Trophoblast cell (in vitro differentiated cells and primary cell): ENCODE results near the gene PRKAG1.

Experiments used
- DNase-seq, 2 donors: peaks; one replicate each; pipeline ENCODE4 v3.0.0-alpha.2; 2016
- H2AFZ ChIP-seq: 2 replicates; pipeline ENCODE4 v1.6.1; 2013; ENCODE audit warnings: low read length, moderate library complexity, mild to moderate bottlenecking; ENCODE audit not compliant: insufficient read depth, poor library complexity
- H2AK5ac ChIP-seq: 2 replicates; pipeline ENCODE4 v1.6.1; 2013; ENCODE audit warnings: mild to moderate bottlenecking, low read length
- H2BK120ac ChIP-seq: 2 replicates; pipeline ENCODE4 v1.6.1; 2013; ENCODE audit warnings: low read length, mild to moderate bottlenecking, moderate library complexity; ENCODE audit not compliant: insufficient read depth, poor library complexity
- H2BK12ac ChIP-seq: 2 replicates; pipeline ENCODE4 v1.6.1; 2013; ENCODE audit warnings: mild to moderate bottlenecking, low read length, moderate library complexity
- H2BK5ac ChIP-seq: 2 replicates; pipeline ENCODE4 v1.6.1; 2013; ENCODE audit warnings: low read length, low read depth, moderate library complexity, mild to moderate bottlenecking; ENCODE audit not compliant: poor library complexity
- H3K14ac ChIP-seq: 2 replicates; pipeline ENCODE4 v1.6.1; 2013; ENCODE audit warnings: mild to moderate bottlenecking, low read length
- H3K18ac ChIP-seq: 2 replicates; pipeline ENCODE4 v1.6.1; 2013; ENCODE audit warnings: mild to moderate bottlenecking, low read length
- H3K23ac ChIP-seq: 2 replicates; pipeline ENCODE4 v1.6.1; 2013; ENCODE audit warnings: low read length
- H3K27ac ChIP-seq: 2 replicates; pipeline ENCODE4 v1.5.1; 2013; ENCODE audit warnings: low read depth, mild to moderate bottlenecking, inconsistent platforms, low read length, moderate library complexity
- H3K27me3 ChIP-seq: 2 replicates; pipeline ENCODE4 v1.6.1; 2013; ENCODE audit warnings: inconsistent platforms, mild to moderate bottlenecking, low read length, moderate library complexity; ENCODE audit not compliant: insufficient read depth
- H3K36me3 ChIP-seq, 2 experiments: 1 replicate in 1 of 2; 2 replicates in 1 of 2; pipeline ENCODE4 v1.6.1; 2013; ENCODE audit warnings: low read length in 2 of 2, mild to moderate bottlenecking in 2 of 2, moderate library complexity in 1 of 2; ENCODE audit not compliant: insufficient read depth in 2 of 2, control insufficient read depth in 1 of 2
- H3K4ac ChIP-seq: 2 replicates; pipeline ENCODE4 v1.6.1; 2013; ENCODE audit warnings: low read depth, mild to moderate bottlenecking, low read length, moderate library complexity
- H3K4me1 ChIP-seq, 2 experiments: 1 replicate in 1 of 2; 2 replicates in 1 of 2; pipeline ENCODE4 v1.6.1; 2013; ENCODE audit warnings: low read length in 2 of 2, mild to moderate bottlenecking in 2 of 2, moderate library complexity in 1 of 2; ENCODE audit not compliant: insufficient read depth in 2 of 2, control insufficient read depth in 1 of 2
- H3K4me2 ChIP-seq: 2 replicates; pipeline ENCODE4 v1.6.1; 2013; ENCODE audit warnings: inconsistent platforms, mild to moderate bottlenecking, low read length, moderate library complexity
- H3K4me3 ChIP-seq: 2 replicates; pipeline ENCODE4 v1.5.1; 2013; ENCODE audit warnings: mild to moderate bottlenecking, low read depth, low read length, inconsistent platforms
- H3K79me1 ChIP-seq: one replicate; pipeline ENCODE4 v1.6.1; 2013; ENCODE audit warnings: low read length
- H3K79me2 ChIP-seq: 2 replicates; pipeline ENCODE4 v1.6.1; 2013; ENCODE audit warnings: low read length, mild to moderate bottlenecking; ENCODE audit not compliant: control insufficient read depth, insufficient read depth, poor library complexity
- H3K9ac ChIP-seq: 2 replicates; pipeline ENCODE4 v1.6.1; 2013; ENCODE audit warnings: mild to moderate bottlenecking, low read length
- H3K9me3 ChIP-seq: 2 replicates; pipeline ENCODE4 v1.6.1; 2013; ENCODE audit warnings: low read depth, mild to moderate bottlenecking, control low read depth, inconsistent platforms, low read length; ENCODE audit not compliant: insufficient read depth
- H4K12ac ChIP-seq: 2 replicates; pipeline ENCODE4 v1.6.1; 2013; ENCODE audit warnings: low read depth, mild to moderate bottlenecking, low read length, moderate library complexity
- H4K8ac ChIP-seq: 2 replicates; pipeline ENCODE4 v1.6.1; 2013; ENCODE audit warnings: low read depth, mild to moderate bottlenecking, low read length, moderate library complexity
- H4K91ac ChIP-seq: one replicate; pipeline ENCODE4 v1.6.1; 2013; ENCODE audit warnings: low read depth, mild to moderate bottlenecking, low read length, moderate library complexity
- WGBS: extraction: QIAGEN DNeasy Blood & Tissue Kit; methylation state at CpG from one replicate; pipeline ENCODE4 v1.1.7; 2013; ENCODE audit warnings: missing lambda C conversion rate; ENCODE audit not compliant: insufficient read length, insufficient coverage; ENCODE audit errors: extremely low coverage; 5-methylcytosine and 5-hydroxymethylcytosine counted together

Gene PRKAG1

GRCh38 chr12:48990552-48990951 lies 28.0 kb downstream of the PRKAG1 start:
- no peak overlapping the region for H3K4me3 ChIP-seq
- H4K12ac ChIP-seq: no peak overlapping the region
- no peaks in the 10 kb centered on the region for H3K36me3 ChIP-seq
- no peak overlapping the region for H3K9ac ChIP-seq
- peaks cover 10% of the 10 kb centered on the region for H3K27me3 ChIP-seq
- H3K18ac ChIP-seq: no peak overlapping the region
- H3K27ac ChIP-seq: no peak overlapping the region
- no peak overlapping the region for H2AK5ac ChIP-seq
- peaks cover 2% of the 10 kb centered on the region for H3K9me3 ChIP-seq
- H3K4me1 ChIP-seq: peaks cover 3 to 4% of the 10 kb centered on the region in 2 experiments
- no peak overlapping the region for H3K4me2 ChIP-seq
- DNase-seq: no peak
- H2AFZ ChIP-seq: no peak overlapping the region
- H4K91ac ChIP-seq: no peak overlapping the region
- no peak overlapping the region for H2BK12ac ChIP-seq
- no peaks in the 10 kb centered on the region for H3K79me1 ChIP-seq
- H3K14ac ChIP-seq: no peak overlapping the region
- H3K4ac ChIP-seq: no peak overlapping the region
- H2BK120ac ChIP-seq: no peak overlapping the region
- no peak overlapping the region for H3K23ac ChIP-seq
- H3K79me2 ChIP-seq: no peaks in the 10 kb centered on the region
- H2BK5ac ChIP-seq: no peak overlapping the region
- no peak overlapping the region for H4K8ac ChIP-seq

- Histone ChIP-seq H3K4me1 (no peaks in the 10 kb centered on the region), H3K9ac (no peak overlapping the region), H2BK120ac (no peak overlapping the region), H2AK5ac (no peak overlapping the region), H3K23ac (no peak overlapping the region), H3K4me2 (no peak overlapping the region), H2BK12ac (no peak overlapping the region), H3K27ac (no peak overlapping the region), H2AFZ (no peak overlapping the region), H4K91ac (no peak overlapping the region), H3K9me3 (peaks cover 2% of the 10 kb centered on the region), H3K79me1 (no peaks in the 10 kb centered on the region), H3K27me3 (peaks cover 23% of the 10 kb centered on the region), H3K4ac (no peak overlapping the region), H3K4me3 (no peak overlapping the region), H3K14ac (no peak overlapping the region), H3K18ac (no peak overlapping the region), H2BK5ac (no peak overlapping the region), H3K36me3 (no peaks in the 10 kb centered on the region), H4K12ac (no peak overlapping the region), H3K79me2 (no peaks in the 10 kb centered on the region), H4K8ac (no peak overlapping the region)
- no CpG with 5 or more reads among the region's 16 CpGs for WGBS
- DNase-seq: peak; percentile 70 to 87
Measured at GRCh38 chr12:48988030-48988649, 30.4 kb downstream of the PRKAG1 start.

DNA sequence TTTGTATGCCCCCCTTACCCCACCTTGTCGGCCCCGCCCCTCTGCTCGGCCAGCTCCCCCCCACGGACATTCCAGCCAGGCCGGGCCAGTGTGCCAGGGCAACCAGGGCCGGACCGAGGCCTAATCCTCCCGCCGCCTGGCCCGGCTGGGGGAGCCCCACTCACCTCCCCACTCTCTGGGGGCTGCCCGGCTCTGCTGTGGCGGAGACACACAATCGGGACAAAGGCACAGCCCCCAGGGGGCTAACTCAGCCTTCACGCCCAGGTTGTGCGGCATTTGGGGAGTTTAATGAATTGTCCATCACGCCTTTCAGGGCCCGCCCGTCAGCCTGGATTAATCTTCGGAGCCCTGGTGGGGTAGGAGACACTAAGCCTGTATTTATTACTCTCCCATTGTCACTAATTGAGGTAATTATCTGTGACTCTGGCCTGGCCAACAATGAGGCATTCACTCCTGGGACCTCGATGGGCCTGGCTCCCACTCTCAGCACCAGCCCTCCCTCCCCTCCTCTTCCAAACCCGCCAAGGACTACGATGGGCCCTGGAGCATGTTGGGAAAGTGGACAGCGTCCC lies 31.8 kb downstream of the PRKAG1 start:
- Histone ChIP-seq H3K18ac (no peak overlapping the region), H3K4ac (no peak overlapping the region), H3K27me3 (peaks cover 34% of the 10 kb centered on the region), H2BK12ac (no peak overlapping the region), H2AK5ac (no peak overlapping the region), H3K9ac (no peak overlapping the region), H4K8ac (no peak overlapping the region), H2BK5ac (no peak overlapping the region), H3K79me1 (no peaks in the 10 kb centered on the region), H4K91ac (no peak overlapping the region), H3K14ac (no peak overlapping the region), H3K4me3 (no peak overlapping the region), H3K27ac (no peak overlapping the region), H3K23ac (no peak overlapping the region), H2AFZ (no peak overlapping the region), H3K79me2 (no peaks in the 10 kb centered on the region), H3K4me2 (no peak overlapping the region), H2BK120ac (no peak overlapping the region), H3K4me1 (no peaks in the 10 kb centered on the region), H3K36me3 (no peaks in the 10 kb centered on the region), H3K9me3 (peaks cover 2% of the 10 kb centered on the region), H4K12ac (no peak overlapping the region)
- WGBS: no CpG with 5 or more reads among the region's 23 CpGs
- no peak for DNase-seq

DNA sequence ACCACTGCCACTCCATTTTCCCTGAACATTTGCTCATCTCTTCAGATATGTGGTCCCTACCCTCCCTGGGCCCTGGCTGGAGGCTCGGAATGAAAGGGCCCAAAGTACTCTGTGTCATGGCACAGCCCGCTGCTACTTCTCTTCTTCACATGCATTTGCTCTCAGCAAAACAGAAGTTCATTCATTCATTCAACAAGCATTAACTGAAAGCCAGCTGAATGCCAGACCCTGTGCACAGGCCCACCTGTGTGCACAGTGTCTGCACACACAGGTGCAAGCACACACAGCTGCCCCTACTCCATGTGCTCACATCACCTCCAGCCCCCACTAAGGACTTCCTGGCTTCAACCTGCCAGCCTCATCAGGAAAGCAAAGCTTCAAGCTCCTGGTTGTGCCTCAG lies 32.7 kb downstream of the PRKAG1 start:
- no peaks in the 10 kb centered on the region for H3K79me1 ChIP-seq
- no peak overlapping the region for H2BK12ac ChIP-seq
- no peaks in the 10 kb centered on the region for H3K36me3 ChIP-seq
- no peak overlapping the region for H2AK5ac ChIP-seq
- no peak overlapping the region for H3K4ac ChIP-seq
- H3K79me2 ChIP-seq: no peaks in the 10 kb centered on the region
- H3K9me3 ChIP-seq: peaks cover 7% of the 10 kb centered on the region
- H4K91ac ChIP-seq: no peak overlapping the region
- H4K8ac ChIP-seq: no peak overlapping the region
- WGBS: no CpG with 5 or more reads among the region's 2 CpGs
- H3K4me1 ChIP-seq: peaks cover 6% of the 10 kb centered on the region in 2 experiments
- no peak overlapping the region for H4K12ac ChIP-seq
- no peak for DNase-seq
- H2BK120ac ChIP-seq: no peak overlapping the region
- H2AFZ ChIP-seq: no peak overlapping the region
- H3K14ac ChIP-seq: no peak overlapping the region
- H3K27ac ChIP-seq: no peak overlapping the region
- H3K4me2 ChIP-seq: no peak overlapping the region
- H3K4me3 ChIP-seq: no peak overlapping the region
- H3K18ac ChIP-seq: no peak overlapping the region
- H2BK5ac ChIP-seq: no peak overlapping the region
- no peak overlapping the region for H3K9ac ChIP-seq
- peaks cover 43% of the 10 kb centered on the region for H3K27me3 ChIP-seq
- H3K23ac ChIP-seq: no peak overlapping the region
